HG02571 (cell line): ENCODE results near the gene PGGHG.
A peak's percentile ranks its signal among the peaks of the same experiment; 100 is the strongest.

Experiments used
- ATAC-seq: cut with Tn5 transposase; IDR thresholded peaks from one replicate; pipeline ENCODE4 v1.9.1; 2021; ENCODE audit warnings: mild to moderate bottlenecking, moderate library complexity; ENCODE audit not compliant: unreplicated experiment

PGGHG gene

GRCh38 chr11:268716-269145 lies 20.2 kb upstream of the PGGHG start:
- ATAC-seq, result peak; percentile 43

GRCh38 chr11:269146-269890 lies 19.6 kb upstream of the PGGHG start:
- ATAC-seq, result peak; percentile 65

- ATAC-seq, result no peak
Measured at GRCh38 chr11:270451-271318, 18.2 kb upstream of the PGGHG start.

- ATAC-seq, result no peak
Measured at GRCh38 chr11:271319-271715, 17.6 kb upstream of the PGGHG start.

GRCh38 chr11:272195-272930 lies 16.6 kb upstream of the PGGHG start:
- ATAC-seq, result no peak

- no peak for ATAC-seq
Measured at GRCh38 chr11:272931-273198, 16.1 kb upstream of the PGGHG start.

GRCh38 chr11:276219-276618 lies 12.7 kb upstream of the PGGHG start:
- no peak for ATAC-seq

GRCh38 chr11:278001-278951 lies 10.7 kb upstream of the PGGHG start, which contains the start of gene NLRP6:
Gene NLRP6, plus strand, starts transcription at chr11:278407. Its CDS starts 163 bp downstream, at chr11:278570.
- no peak for ATAC-seq

- no peak for ATAC-seq
Measured at GRCh38 chr11:279040-279965, 9.6 kb upstream of the PGGHG start.

GRCh38 chr11:279966-280705 lies 8.8 kb upstream of the PGGHG start:
- ATAC-seq, result no peak

GRCh38 chr11:280706-281485 lies 8.0 kb upstream of the PGGHG start:
- ATAC-seq, result no peak

- no peak for ATAC-seq
Measured at GRCh38 chr11:281486-282161, 7.3 kb upstream of the PGGHG start.

GRCh38 chr11:282171-282570 lies 6.8 kb upstream of the PGGHG start:
- ATAC-seq, result no peak

- ATAC-seq, result no peak
Measured at GRCh38 chr11:282630-283360, 6.1 kb upstream of the PGGHG start.

GRCh38 chr11:283405-284104 lies 5.4 kb upstream of the PGGHG start:
- no peak for ATAC-seq
